OCI-LY7 (cell line): ENCODE data around the gene COPS3.

Experiments
- EZH2phosphoT487 ChIP-seq: fragments of 200-600 bp; sonication (generic); IDR thresholded peaks from 2 replicates; pipeline ENCODE4 v1.6.1; 2018; ENCODE audit warnings: low read depth, borderline replicate concordance, mild to moderate bottlenecking, mixed run types, antibody characterized with exemption, low read length, moderate library complexity, mixed read lengths
- TF ChIP-seq, protein P1 (sequence below): fragments of 200-600 bp; sonication (generic); conservative IDR thresholded peaks from 2 replicates; pipeline ENCODE4 v1.5.1; 2014; ENCODE audit warnings: mild to moderate bottlenecking, antibody characterized with exemption, low read length, moderate library complexity, mixed read lengths

DNA sequence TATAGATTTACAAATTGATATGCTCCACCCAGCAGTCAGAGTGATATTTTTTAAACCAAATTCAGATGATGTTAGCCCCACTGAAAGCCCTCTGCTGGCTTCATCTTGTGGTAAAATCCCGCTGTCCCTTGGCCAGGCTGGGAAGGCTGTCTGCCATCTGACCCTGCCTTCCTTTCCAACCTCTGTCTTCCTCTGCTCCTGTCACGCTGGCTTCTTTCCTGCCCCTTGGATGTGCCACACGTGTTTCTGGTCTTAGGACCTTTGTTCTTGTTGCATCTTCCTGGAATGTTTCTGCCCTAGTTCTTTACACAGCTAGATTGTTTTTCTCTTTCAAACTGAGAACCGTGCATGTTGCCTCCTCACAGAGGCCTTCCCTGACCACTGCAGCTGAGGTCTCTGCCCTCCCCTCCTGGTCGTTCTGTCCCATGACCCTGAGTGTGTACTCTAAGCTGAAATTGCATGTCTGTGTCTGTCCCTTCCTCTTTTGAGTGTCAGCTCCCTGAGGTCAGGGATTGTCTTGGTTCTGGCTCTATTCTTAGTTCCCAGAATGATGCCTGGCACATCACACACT is 33.5 kb upstream of the COPS3 start:
- TF ChIP-seq, protein P1, sequence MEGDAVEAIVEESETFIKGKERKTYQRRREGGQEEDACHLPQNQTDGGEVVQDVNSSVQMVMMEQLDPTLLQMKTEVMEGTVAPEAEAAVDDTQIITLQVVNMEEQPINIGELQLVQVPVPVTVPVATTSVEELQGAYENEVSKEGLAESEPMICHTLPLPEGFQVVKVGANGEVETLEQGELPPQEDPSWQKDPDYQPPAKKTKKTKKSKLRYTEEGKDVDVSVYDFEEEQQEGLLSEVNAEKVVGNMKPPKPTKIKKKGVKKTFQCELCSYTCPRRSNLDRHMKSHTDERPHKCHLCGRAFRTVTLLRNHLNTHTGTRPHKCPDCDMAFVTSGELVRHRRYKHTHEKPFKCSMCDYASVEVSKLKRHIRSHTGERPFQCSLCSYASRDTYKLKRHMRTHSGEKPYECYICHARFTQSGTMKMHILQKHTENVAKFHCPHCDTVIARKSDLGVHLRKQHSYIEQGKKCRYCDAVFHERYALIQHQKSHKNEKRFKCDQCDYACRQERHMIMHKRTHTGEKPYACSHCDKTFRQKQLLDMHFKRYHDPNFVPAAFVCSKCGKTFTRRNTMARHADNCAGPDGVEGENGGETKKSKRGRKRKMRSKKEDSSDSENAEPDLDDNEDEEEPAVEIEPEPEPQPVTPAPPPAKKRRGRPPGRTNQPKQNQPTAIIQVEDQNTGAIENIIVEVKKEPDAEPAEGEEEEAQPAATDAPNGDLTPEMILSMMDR, result no peak
- no peak for TF ChIP-seq EZH2phosphoT487
